Erythroblast (primary cell): ENCODE data around the gene AOAH.

Experiments
- GATA1 ChIP-seq: IDR thresholded peaks from 2 replicates; pipeline ENCODE4 v1.6.1; 2011; ENCODE audit warnings: low read depth, mild to moderate bottlenecking, control low read depth, low read length, moderate library complexity
- POLR2A ChIP-seq: IDR thresholded peaks from 2 replicates; pipeline ENCODE4 v1.6.1; 2011; ENCODE audit warnings: mild to moderate bottlenecking, low read length

DNA sequence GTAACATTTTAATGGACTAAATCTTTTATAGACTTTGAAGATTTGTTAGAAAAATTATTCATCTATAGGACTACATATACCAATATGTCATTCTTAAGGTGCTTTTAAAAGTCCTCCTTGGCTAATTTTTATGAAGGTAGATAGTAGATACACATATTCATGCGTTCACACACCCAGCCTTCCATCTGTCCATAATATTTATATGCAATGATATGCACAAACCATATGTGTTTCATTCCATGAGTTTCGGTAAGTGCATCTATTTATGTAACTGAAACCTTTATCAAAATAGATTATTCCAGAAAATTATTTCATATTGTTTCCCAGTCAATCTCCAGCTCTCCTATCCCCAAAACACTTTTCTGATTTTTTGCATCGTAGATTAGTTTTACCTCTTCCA lies 233.0 kb downstream of the AOAH start:
- TF ChIP-seq GATA1 (no peak), POLR2A (no peak)
